Measurements from ENCODE around the gene DIPK2B.

DNA sequence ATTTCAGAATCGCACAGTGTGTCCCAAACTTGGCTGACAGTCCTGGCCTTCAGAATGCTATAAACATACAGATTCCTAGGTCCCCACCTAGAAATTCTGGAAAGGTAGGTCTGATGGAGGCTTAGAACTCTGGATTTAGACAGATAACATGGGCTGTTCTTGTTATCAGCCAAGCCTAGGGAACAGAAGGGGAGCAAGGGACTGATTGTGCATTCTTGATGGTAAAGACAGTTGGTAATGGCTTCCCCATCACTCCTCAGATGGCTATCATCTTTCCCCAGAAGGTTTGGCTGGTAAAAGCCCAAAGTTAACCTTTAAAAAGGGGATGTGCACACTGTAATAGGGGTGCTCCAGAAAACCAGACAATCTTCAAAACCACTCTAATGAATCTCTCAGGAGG lies 35.7 kb downstream of the DIPK2B start:
- no peak for TF ChIP-seq POLR2A (IDR thresholded peaks at IDR 0.05)
- TF ChIP-seq, protein P1, sequence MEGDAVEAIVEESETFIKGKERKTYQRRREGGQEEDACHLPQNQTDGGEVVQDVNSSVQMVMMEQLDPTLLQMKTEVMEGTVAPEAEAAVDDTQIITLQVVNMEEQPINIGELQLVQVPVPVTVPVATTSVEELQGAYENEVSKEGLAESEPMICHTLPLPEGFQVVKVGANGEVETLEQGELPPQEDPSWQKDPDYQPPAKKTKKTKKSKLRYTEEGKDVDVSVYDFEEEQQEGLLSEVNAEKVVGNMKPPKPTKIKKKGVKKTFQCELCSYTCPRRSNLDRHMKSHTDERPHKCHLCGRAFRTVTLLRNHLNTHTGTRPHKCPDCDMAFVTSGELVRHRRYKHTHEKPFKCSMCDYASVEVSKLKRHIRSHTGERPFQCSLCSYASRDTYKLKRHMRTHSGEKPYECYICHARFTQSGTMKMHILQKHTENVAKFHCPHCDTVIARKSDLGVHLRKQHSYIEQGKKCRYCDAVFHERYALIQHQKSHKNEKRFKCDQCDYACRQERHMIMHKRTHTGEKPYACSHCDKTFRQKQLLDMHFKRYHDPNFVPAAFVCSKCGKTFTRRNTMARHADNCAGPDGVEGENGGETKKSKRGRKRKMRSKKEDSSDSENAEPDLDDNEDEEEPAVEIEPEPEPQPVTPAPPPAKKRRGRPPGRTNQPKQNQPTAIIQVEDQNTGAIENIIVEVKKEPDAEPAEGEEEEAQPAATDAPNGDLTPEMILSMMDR (IDR thresholded peaks at IDR 0.05) = no peak

Measured in lower leg skin (tissue), 3 donors.